Measurements from ENCODE around the gene CARHSP1.
"Not testable (repeated sequence)": the region's sequence is repeated elsewhere in the genome, so short reads cannot be mapped to it uniquely, and the experiment has no call there.

CARHSP1 gene

DNA sequence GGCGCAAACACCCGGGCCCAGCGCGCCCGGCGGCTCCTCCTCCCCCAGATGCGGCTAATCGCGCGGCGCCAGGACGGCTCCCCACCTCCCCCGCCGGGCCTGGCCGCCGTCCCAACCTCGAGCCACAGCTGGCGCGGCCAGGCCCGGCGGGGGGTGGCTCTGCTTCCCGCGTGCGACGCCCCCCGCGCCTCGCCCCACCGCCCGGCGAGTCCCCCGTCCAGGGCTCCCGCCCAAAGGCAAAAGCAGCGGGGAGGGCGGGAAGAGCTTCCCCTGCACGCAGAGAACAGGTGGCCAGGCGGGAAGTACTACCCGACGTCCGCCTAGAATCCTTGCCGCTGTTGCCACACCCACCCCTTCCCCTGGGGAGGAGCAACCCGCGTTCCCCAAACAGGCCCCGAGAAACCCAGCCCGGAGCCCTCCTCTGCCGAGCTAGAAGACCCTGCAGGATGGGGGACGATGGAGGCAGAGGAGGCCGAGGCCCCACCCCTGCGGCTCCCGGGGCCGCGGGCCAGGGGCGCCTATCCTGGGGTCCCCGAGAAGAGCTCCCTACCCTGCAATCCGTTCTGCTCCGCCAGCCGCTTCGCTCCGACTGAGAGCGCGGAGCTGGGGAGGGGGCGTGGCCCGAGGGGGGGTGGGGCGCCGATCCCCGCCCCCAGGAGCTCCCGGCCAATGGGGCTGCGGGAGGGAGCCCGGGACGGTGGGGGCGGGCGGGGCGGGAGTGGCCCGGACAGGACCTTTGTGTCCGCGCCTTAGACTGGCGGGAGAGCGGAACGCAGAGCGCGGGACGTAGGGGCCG, at the start of gene CARHSP1:
Gene CARHSP1, minus strand, starts transcription at position 591 of the 796 bp plus-strand sequence. CDS start 9,678 bp downstream, outside the sequence.
- DNase-seq, result peak; percentile 93

GRCh38 chr16:8917336-8917735, 48.5 kb upstream of the CARHSP1 start:
- not testable (repeated sequence) for DNase-seq

DNA sequence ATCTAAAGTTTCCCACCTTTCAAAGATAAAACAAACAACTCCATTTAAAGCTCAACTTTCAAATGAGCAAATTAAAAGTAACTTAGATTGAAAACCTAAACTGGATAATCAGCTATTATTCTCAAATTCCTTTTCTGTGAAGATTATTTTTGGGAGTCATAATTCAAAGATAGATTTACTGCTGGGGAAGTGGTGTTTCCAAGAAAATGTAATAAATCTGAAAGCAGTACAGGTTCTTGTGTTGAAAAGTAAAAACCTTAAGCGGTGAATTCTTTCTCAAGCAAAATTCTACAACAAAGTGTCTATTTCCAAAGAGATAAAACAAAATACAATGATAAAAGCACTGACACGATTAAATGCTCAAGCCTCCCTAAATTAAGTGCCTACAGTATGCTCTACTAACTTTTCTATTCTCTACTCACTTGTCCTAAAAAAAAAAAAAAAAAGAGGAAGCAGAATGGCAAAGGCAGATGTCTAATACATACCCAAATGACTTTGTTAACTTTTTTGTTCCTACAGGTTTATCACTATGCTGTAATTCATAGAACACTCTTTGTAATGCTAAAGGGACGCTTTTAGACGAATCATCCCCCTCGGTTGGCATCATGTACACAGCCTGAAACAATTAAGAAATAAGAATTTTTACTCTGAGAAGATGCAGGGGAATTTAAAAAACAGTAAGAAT, 47.9 kb upstream of the CARHSP1 start:
- no peak for DNase-seq

DNA sequence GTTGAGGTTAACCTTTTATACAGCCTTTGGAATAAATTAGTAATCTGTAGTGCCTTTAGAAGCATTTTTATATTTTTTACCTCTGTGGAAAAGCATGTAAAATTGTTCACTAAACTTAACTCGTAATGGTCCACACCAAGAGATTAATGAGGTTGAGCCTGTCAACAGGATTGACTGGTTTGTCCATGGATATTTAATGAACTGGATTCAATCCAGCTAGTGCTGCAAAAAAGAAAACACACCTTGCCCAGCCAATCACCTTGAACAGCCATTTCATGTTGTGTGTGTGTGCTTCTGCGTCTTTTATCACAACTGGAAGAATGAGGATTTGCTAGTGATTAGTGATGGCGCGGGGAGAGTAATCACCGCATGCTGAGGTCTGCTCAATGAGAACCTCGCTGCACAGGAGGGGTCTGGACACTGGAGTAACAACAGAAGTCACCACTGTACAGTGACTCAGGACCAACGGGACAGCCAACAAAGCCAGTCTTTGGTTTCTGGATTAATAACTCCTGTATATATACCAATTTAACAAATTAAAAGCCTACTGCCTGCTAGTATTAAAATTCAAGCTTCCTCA, 47.0 kb upstream of the CARHSP1 start:
- DNase-seq, result no peak

DNA sequence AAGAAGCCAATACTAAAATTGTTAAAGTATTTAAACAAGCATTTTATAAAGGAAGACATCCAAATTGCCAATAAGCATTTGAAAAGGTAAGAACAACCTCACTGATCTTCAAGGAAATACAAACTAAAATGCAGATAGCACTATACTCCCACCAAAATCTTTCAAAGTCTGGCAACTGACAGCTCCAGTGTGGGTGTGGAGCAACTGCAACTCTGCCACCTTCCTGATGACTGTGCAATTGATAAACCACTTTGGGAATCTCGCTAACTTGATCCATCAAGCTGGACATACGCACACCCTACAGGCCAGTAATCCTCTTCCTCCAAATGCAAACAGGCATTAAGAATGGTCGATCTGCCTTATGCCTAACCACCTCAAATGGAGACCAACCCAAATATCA, 45.3 kb upstream of the CARHSP1 start:
- DNase-seq, result peak; percentile 11

DNA sequence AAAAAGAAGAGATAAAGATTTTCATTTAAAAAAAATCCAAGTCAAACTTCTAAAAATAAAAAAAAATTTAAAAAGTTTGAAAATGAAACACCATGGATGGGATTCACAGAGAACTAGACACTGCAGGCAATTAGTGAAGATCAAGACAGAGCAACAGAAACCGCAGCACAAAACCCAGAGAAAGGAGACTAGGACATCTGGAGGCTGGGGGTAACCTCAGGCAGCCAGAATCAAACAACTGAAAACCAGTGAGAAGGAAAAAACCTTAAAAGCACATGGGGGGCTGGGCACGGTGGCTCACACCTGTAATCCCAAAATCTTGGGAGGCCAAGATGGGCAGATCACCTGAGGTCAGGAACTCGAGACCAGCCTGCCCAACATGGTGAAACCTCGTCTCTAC, 44.0 kb upstream of the CARHSP1 start:
- no peak for DNase-seq

DNA sequence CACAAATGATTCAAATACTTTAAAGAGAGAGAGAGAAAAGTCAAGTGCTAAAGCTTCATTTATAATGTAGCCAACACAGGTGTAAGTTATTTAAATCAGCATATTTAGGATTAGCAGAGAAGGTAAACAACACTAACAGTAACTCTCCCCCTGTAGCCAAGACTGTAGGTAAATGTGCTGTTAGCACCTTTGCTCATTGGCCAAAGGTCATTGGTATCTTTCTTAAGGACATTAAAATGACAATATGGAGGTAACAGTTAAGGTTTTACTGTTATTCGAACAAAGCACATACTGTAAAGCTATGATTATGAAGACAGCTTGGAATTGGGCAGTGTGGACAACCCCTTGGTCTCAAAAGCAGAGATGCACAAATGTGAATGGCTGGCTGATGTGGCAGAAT, 42.0 kb upstream of the CARHSP1 start:
- DNase-seq, result no peak

DNA sequence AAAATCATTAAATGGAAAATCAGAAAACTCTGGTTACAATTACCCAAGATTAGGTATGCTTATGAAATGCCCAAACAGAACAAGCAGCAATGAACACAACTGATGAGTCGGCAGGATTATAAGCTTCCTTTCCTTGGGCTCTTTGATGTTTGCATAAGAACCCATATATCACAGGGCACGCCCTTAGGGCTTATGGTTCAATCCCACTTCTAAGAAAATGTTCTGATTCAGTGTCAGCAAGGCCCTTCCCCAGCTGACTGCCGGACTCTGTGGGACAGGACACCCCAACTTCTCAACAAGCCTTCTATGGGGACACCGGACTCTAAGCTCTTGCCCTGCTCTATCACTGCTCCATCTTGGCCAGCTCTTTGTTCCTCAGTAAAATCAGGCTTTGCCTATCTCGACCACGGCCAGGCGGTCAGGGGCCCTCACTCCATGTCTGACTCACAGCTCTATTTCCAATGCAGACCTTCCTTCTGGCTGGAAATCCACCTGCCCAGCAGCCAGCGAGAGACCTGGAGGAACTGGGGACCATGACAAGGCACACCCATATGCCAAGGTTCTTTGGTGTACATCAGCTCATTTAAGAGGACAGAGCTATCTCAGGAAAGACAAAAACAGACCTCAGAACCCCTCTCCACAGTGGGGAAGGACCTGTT, 40.1 kb upstream of the CARHSP1 start:
- DNase-seq, result no peak

- no peak for DNase-seq
These were observed 38.3 kb upstream of the CARHSP1 start for GRCh38 chr16:8907096-8907495.

DNA sequence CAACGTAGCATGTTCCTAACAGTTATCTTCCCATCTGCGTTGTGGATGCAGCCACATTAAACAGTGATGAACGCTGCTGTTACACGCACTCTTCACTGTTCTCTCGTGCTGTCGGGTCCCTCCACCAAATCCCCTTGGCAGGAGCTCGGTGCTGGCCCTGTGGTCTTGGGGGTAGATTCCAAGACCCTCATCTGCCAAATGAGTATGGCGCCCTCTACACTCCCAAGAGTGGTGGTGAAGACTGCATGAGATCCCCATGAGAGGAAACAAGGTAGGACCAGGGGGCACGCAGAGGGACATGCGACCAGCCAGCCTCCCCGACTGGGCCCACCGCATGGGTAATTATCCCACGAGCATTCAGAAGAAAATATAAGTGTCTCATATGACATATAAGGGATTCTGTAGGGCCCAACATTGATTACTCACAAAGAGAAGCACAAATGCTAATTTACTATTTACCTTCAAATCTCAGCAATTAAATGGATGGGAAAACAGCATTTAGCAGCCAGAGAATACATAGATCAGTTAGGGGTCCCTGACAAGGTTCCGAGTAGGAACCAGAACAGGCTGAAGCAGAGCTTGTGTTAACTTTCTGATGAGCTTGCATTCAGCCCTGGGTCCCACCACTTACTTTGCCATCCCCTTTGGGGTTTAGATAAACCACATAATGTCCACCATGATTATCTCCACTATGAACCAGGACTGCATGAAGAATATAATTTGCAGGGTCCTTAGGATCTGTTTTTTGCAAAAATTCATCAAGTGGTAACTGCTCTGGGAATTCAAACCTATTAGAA, 37.2 kb upstream of the CARHSP1 start:
- DNase-seq, result peak; percentile 38

DNA sequence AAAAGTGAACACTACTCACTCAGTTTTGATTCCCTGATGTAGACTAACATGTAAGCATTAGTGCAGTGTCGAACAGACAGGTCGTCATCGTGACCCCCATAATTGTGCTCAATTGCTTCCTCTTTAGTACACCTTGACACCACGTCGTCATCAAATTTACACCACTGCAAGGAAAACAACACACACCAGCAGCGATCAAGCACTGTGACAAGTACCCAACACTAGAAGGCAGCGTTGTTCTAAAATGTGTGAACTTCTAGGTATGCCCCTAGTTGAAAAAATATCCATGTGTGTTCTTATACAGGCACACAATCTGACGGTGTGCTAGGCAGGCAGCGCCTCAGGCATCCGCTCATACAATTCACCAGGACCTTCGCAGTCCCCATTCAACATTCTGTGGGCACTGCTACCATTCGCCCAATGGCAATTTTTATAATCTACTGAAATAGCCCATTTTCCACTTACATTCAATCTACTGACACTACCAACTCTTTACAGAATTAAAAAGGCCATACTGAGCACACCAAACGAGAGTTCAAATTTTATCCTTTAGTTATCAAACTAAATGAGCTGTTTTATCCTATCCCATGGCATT, 36.5 kb upstream of the CARHSP1 start:
- peak; percentile 53 for DNase-seq

- DNase-seq, result no peak
These were observed 35.2 kb upstream of the CARHSP1 start for GRCh38 chr16:8904018-8904430.

DNA sequence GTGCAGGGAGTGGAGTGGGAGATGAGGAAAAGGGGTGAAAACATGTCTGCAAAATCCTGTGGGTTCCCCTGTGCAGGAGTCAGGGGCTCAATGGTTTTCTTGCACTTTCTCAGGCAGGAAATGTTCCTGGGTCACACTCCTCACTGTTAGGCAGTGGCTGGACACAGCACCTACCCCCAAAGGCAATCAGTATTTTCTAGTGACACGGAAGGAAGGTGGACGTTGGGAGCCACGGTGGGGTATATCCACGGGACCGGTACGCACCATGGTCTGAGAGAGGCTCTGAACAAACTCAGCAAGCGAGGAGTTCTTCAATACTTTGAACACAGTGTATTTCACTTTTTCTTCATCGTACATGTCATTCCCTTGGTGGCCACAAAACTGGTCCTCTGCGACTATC, 34.2 kb upstream of the CARHSP1 start:
- DNase-seq, result no peak

- no peak for DNase-seq
These were observed 32.6 kb upstream of the CARHSP1 start for GRCh38 chr16:8901320-8901861.

DNA sequence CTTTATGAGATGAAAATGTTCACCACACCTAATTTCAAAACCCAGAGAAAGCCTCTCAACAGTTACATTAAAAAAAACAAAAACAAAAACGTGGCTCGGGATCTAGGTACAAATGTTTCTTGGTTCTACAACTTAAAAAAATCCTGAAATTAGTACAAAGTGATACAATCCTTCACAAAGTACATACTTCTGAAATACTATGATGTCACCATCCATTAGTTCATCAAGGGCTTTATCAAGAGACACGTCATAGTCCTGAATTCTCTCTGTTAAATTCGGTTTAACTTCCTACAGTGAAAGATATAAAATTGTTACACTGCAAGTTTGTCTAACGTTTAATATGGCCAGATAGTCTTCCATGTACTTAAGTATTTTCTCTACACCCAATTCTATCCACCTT, 31.5 kb upstream of the CARHSP1 start:
- DNase-seq, result no peak

DNA sequence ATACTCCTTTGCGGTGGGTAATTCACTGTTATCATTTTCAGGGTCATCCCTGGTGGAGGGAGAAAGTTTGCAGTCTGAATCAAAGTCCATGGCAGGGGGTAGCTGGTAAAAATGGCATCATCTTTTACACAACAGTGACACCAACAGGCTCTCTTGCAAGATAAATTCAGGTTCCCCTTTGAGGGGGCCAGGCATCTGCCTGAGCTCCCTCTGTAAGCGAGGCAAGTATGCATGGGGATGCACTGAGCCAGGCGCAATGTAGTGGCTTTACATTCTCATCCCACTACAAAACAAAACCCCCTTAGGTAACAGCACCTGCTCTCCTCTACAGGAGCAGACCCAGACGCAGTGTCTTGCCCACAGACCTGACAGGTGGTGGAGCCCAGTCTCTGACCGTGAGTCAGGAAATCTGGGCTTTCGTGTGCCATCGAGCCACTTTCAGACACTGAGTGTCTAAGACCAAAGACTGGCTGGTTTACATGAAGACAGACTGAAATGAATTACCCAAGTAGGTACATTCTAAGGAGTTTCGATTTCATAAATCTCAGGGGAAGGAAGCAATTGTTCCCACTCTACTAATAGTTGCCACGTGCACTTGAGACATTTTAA, 31.0 kb upstream of the CARHSP1 start:
- DNase-seq, result no peak

DNA sequence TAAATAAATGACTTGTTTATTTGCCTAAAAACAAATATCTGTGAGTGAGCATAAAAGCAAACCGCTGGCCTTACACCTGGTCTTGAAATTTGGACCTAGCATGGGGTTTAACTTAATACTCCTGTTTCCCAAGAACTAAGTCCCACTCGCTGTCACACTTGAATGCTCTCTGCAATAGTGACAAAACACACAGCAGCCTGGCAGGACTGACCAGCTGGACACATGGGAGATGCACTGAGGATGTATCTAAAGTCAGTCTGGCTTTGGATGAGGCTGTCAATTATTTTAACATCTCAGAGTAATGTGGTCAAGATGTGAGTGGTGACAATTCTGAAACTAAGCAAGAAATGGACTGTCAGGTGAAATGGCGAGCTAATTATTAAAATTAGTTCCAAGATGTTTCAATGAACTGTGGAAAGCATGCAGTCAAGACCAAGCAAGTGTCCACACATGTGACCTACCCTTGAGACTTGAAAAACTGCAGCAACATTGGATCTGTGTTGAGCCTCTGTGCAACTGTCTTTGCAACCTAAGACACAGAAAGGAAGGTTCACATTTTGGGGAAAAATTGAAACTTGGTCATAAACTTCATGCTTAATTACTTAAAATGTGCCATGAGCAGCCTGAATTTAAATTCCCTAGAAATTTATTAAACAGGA, 30.0 kb upstream of the CARHSP1 start:
- DNase-seq, result no peak

GRCh38 chr16:8894736-8895334, 26.0 kb upstream of the CARHSP1 start:
- DNase-seq, result no peak

GRCh38 chr16:8893976-8894690, 25.3 kb upstream of the CARHSP1 start:
- no peak for DNase-seq

DNA sequence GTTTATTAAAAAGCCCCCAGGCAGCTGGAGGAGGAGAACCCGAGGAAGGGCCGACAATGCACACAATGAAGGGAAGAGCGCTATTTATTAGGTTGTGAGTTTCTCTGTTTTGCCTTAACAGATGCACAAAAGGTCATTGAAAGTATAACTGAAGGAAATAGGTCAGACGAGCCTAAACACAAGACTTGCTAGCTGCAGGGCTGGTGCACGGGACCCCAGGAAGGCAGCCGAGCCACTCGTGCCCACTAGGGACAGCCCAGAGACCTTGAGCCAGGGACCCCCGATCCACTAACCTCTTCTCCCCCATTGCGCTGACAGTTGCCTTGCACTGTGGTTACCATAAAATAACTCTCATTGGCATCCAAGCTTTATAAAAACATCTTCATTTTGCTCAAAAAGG, 24.6 kb upstream of the CARHSP1 start:
- no peak for DNase-seq

Measured in NCI-H82 (cell line).